Activated effector memory CD4-positive, alpha-beta T cell treated with Interleukin-2 at 50 U/mL for 16 hours (primary cell): ENCODE data around the gene SERTM1.

Source experiments
- DNase-seq: peaks from one replicate; pipeline ENCODE4 v3.0.0-alpha.2; 2020

The SERTM1 gene

DNA sequence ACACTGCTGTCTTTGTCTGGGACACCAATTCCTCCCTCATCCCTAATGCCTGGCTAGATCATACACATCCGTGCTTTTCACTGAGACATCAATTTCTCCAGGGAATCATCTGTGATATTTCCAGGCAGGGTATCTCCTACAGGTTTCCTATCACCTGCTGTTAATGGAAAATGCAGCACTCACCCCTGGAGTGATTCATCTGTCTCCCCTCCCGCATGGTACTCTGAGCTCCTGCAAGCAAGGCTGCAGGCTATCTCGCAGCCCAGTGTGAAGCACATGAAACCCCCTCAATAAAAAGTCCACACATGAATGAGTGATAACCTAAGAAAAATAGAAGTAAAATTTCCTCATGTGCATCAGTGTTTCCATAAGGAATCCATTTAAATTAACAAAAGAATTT is 38.5 kb downstream of the SERTM1 start:
- no peak for DNase-seq

DNA sequence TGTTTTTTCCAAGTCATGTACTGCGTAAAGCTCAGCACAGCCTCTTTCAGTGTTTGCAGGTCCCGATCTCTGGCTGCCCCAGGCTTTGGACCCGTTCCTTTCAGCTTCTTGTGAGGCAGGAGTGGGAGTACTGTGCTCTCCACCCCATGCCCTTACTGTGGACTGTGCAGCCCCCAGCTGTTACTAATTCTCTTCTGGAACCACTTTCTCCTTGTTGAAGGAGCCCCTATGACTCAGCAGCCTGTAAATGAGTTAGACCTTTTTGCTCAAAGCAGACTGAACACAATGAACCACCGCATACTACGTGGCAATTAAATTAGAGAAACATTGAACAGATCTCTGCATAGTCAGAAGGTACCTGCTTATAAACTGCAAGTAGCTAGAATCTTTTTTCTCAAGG is 39.0 kb downstream of the SERTM1 start:
- DNase-seq: no peak

DNA sequence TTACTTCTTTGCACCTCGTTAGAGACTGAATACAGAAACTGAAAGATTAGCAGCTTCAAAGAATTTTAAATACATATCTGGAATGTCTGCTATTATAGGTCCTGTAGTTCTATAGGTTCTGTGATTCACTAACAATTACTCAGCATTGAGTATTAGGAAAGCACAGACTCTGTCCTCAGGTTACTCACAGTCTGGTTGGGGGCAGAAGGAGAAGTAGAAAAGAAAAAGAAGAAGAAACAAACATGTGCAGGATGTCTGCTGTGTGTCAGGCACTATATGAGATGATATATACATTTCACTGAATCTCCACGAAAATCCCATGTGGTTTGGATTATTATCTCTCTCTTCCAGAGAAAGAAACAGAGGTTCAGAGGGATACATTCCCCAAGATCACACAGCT is 40.1 kb downstream of the SERTM1 start:
- DNase-seq: no peak

DNA sequence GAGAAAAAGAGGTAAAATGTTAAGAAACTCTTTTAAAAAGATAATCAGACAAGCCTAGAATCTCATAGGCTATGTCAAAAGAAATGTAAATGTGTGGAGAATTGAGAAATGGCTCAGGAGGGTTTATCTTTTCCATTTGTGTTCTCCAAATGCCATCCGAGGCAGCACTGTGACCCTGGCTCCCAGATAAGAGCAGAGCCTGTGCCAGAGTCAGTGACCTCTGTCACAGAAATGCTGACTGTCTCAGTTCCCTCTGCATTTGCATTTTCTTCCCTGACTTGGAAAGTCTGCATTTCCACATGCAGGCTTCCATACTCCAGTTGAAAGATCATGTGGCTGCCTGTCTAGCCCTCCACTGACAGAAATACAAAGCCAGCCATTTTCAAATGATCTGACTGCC is 42.0 kb downstream of the SERTM1 start:
- no peak for DNase-seq

DNA sequence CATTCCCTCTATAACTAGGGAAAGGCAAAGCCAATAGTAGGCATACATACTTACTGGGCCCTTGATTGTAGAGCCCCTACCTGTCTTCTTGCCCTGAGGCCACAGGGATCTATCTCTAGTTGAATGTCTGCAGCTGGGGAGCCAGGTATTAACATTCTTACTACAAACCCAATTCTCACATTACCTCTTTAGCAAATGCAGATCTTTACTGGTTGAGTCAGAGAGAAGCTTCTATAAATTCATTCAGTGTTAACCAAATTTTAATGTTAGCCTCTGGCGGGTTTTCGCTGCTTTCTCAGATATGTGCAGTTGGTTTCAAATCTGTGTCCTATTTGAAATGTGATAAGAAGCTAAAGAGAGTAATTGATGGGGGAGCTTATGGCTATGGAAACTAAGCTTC is 43.2 kb downstream of the SERTM1 start:
- no peak for DNase-seq

DNA sequence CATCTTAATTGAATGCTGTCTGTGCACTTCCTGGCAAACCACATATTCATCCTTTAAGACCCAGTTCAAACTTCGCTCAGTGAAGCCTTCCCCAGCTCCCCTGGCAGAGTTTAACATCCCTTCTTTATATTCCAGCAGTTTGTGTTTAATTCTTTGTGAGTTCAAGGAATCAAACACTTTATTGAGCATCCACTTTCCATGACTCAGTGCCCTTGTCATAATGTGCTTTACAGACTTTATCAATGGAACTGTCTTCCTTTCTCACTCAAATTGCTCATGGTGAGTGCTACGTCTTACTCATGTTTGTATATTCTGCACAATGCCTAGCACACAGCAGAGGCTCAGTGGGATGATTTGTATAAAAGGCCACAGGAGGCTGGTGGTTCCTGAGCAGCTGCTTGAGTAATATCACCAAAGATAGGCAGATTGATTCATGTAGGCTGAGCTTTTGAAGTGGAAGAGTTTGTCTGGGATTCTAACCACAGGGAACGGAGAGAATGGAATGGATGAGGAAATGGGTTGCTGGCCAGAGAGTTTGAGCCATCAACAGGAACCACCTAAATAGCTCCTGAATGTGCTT is 44.2 kb downstream of the SERTM1 start:
- DNase-seq: no peak

DNA sequence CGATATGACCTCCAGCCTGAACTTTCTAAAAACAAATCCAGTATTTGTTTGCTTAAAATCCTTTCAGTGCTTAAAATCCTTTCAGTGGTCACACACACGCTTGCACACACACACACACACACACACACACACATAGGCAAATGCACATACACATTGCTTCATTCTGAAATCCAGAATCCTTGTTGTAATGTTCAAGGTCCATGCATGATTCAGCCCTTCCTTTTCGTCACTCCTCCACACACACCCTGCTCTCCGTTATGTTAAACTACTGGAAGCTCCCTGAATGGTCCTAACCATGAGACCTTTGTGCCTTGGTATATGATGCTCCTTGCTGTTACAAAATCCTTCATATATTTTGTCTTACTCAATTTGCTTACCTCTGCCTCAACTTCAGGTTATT is 44.9 kb downstream of the SERTM1 start:
- no peak for DNase-seq

DNA sequence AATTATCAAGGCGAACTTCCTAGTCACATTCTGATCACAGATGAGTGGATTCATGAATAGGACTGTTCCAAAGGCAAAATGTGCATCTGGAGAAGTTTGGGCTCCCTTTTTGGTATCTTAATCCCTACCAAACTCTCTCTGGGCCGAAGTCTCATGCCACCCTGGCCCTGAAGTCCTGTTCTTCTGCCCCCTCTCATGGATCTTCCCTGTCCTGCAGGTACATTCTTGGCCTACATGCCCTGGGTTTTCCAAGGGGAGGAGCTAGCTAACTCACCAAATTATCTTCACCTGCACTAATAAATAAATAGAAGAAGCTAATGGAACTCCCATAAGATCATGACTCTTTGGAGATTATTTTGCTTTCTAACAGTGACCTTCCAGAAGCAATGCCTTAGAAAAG is 50.3 kb downstream of the SERTM1 start:
- no peak for DNase-seq

DNA sequence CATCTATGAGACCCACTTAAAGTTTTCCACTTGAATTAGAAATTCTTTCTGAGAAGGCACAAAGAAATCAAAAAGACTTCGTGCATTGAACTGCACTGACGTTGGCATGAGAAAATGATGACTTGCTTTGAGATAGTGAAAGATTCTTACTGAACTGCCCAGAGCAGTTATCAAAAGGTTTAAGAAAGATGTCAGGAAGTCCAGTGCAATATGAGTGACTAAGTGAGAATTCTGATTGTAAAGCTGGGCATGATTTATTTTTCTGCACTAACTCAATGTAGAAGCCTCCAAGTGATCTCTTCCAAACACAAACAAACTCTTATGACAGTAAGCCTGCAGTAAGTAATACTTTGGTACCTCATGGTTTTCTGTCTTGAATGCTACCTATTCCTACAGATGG is 52.1 kb downstream of the SERTM1 start:
- no peak for DNase-seq

DNA sequence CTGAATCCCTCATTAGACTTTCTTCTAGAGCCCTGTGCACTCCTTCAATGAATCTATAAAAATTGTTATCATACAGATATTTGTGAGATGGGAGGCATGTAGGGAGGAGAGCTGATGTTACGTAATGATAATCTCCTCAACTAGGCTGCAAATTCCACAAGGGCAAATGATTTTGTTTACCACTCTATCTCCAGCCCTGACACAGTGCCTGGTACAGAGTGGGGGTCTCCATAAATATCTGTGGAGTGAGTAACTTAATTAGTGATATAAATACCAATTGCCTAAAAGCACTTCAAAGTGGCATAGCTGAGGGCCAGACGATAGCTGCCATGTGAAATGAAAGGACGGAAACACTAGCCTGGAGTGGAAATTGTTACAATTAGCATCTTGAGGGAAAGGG is 54.2 kb downstream of the SERTM1 start:
- DNase-seq: no peak

DNA sequence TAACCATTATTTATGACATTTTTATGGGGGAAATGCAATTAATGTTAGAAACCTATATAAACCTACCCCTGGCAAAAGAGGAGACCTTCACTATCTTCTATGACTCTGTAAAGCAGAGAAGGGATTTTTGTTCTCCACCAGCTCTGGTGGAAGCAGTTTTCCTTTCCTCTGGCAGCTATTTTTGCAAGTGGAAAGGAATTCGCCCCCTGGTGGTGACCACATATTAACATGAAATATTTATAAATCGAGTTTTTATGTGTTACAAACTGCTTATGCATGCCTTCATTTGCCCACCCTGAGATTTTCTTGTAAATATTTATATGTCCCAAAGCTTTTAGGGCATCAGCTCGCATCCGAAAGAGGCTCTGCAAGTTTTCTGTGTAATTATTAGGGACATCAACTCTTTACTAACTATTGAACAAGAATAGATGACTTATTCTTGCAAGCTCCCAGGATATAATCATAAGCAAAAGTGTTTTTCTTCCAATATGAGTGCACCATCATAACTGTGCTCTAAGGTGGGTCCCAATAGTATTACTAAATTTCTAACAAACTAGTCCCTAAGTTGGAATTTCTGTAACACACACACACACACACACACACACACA is 62.4 kb downstream of the SERTM1 start:
- no peak for DNase-seq

DNA sequence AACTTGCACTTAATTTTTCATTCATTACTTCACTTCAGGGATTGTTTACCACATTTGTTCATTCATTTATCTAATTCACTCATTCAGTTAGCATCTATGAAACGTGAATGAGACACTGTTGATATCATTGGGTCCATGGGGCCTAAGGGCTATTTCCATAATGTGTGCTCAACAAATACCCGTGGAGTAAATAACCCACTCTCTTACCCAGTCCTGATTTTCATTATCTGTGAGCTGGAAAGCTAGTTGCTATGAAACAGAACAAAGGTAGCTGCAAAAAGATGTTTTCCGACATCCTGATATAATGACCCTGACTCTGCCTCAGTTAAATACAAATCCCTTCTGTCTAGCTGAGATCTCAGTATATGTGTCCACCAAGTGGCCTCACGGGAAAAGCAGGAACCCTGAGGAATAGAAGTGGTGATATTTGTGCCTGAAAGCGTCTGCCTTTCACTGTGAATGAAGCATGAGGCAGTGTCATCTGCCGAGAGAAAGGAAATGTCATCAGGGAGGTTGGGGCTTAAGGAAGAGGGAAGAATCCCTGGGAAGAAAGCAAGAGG is 63.8 kb downstream of the SERTM1 start:
- no peak for DNase-seq

DNA sequence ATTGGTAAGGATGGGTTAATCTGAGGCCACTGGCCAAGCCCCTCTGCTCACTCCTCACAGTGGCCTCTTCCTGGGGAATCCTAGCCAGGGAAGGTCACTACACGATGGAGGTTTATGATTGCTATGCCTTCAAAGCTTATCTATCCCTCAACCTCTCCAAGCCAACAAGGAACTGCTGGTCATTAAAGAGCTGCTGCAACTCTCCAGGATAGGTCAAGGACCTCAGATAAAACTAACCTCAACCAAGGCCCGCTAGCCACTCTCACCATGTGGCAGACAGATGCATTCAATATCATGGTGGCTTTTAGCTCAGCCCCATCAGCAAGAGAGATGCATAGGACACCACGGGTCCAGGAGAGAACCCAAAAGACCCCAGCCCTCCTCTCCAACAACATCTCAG is 71.6 kb downstream of the SERTM1 start:
- no peak for DNase-seq

DNA sequence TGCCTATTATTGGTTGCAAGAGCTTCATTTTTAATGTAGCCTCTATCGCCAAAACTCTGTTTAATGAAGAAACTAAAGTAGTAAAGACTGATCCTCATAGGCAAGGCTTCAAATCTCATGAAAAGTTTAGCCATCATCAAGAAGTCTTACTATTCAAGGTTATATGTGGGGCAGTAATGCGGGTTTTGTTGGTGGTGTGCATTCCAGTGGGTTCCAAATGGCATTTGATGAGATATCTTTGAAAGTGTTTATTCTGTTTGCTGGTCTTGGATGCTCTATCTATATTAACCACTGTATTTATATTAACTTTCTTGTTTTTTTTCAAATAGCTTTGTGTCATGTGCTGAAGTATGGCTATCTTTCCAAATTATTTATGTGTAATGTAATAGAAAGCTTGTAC is 72.2 kb downstream of the SERTM1 start:
- DNase-seq: no peak
